ENCODE measurements around the gene CATSPER1.
"Not testable (repeated sequence)": the region's sequence is repeated elsewhere in the genome, so short reads cannot be mapped to it uniquely, and the experiment has no call there.

DNA sequence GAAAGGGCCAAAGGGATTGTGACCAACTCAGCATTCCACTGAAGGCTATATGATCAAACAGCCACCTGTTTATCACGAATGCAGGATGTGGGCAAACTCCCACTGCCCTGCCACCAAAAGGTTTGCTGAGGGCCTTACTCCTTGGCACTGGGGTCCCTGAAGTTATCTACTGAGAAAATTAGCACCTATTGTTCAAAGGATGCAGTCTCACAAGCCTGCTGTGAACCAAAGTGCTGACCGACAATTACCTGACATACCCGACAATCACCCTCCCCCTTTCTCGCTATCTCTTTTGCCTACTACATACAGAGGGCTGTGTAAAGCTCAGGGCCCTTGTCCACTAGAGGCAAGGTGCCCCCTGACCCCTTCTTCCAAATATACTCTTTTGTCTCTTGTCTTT lies 16.2 kb downstream of the CATSPER1 start:
- TF ChIP-seq EZH2phosphoT487 (IDR thresholded peaks at IDR 0.05; ENCODE audit: low read depth), result not testable (repeated sequence)
- TF ChIP-seq, protein P1, sequence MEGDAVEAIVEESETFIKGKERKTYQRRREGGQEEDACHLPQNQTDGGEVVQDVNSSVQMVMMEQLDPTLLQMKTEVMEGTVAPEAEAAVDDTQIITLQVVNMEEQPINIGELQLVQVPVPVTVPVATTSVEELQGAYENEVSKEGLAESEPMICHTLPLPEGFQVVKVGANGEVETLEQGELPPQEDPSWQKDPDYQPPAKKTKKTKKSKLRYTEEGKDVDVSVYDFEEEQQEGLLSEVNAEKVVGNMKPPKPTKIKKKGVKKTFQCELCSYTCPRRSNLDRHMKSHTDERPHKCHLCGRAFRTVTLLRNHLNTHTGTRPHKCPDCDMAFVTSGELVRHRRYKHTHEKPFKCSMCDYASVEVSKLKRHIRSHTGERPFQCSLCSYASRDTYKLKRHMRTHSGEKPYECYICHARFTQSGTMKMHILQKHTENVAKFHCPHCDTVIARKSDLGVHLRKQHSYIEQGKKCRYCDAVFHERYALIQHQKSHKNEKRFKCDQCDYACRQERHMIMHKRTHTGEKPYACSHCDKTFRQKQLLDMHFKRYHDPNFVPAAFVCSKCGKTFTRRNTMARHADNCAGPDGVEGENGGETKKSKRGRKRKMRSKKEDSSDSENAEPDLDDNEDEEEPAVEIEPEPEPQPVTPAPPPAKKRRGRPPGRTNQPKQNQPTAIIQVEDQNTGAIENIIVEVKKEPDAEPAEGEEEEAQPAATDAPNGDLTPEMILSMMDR (IDR thresholded peaks at IDR 0.05; ENCODE audit: low read depth, low read length), result not testable (repeated sequence)
